Esophagus (tissue), 2 donors: ENCODE results near the gene SCAMP4. TPM values are rescaled to one million over a fixed set of nuclear protein-coding genes. Genes with fewer than 3 reads are reported as not detected.
"Not testable (repeated sequence)": the region's sequence is repeated elsewhere in the genome, so short reads cannot be mapped to it uniquely, and the experiment has no call there.

Experiments used
- H3K27ac ChIP-seq, 2 donors: one replicate each; pipeline ENCODE4 v1.5.1; 2013; ENCODE audit warnings: low read depth in 2 of 2, mild to moderate bottlenecking in 2 of 2, inconsistent platforms in 1 of 2, low read length in 1 of 2, moderate library complexity in 1 of 2
- H3K27me3 ChIP-seq, 2 donors: one replicate each; pipeline ENCODE4 v1.6.1; 2013; ENCODE audit warnings: low read length in 2 of 2, control low read depth in 1 of 2, mild to moderate bottlenecking in 1 of 2; ENCODE audit not compliant: insufficient read depth in 2 of 2, control insufficient read depth in 1 of 2
- H3K36me3 ChIP-seq, 2 donors: one replicate each; pipeline ENCODE4 v1.6.1; 2013; ENCODE audit warnings: low read length in 1 of 2; ENCODE audit not compliant: control insufficient read depth in 2 of 2, insufficient read depth in 2 of 2
- H3K4me1 ChIP-seq, 2 donors: one replicate each; pipeline ENCODE4 v1.6.1; 2013; ENCODE audit warnings: low read length in 1 of 2; ENCODE audit not compliant: control insufficient read depth in 2 of 2, insufficient read depth in 2 of 2
- H3K4me3 ChIP-seq, 2 donors: one replicate each; pipeline ENCODE4 v1.5.1; 2013; ENCODE audit warnings: low read length in 2 of 2, mild to moderate bottlenecking in 2 of 2, low read depth in 1 of 2, moderate library complexity in 1 of 2
- H3K9me3 ChIP-seq, 2 donors: one replicate each; pipeline ENCODE4 v1.6.1; 2013; ENCODE audit warnings: mild to moderate bottlenecking in 2 of 2, low read depth in 1 of 2, low read length in 1 of 2, moderate library complexity in 1 of 2; ENCODE audit not compliant: control insufficient read depth in 2 of 2, insufficient read depth in 1 of 2
- WGBS, 2 donors: extraction: QIAGEN DNeasy Blood & Tissue Kit; methylation state at CpG; one replicate each; pipeline ENCODE4 v1.1.7; 2013; 5-methylcytosine and 5-hydroxymethylcytosine counted together
- polyA plus RNA-seq, 2 donors: library from polyadenylated mRNA; stranded (reverse); fragments of 200-250 nt; gene quantifications; one replicate each; pipeline ENCODE4 v1.2.3, GENCODE V29; 2013
- donor health status: healthy with polysubstance abuse.
- donor health status: Bipolar disorder and iron deficiency.

The SCAMP4 gene
- polyA plus RNA-seq, 2 donors: 29.0 to 38.6 TPM

- Histone ChIP-seq H3K4me3 (peak overlapping the region; percentile 87 to 98), H3K27me3 (no peaks in the 10 kb centered on the region), H3K27ac (peak overlapping the region; percentile 98 to 99), H3K36me3 (peaks cover 0 to 4% of the 10 kb centered on the region in 2 donors), H3K9me3 (no peaks in the 10 kb centered on the region), H3K4me1 (peaks cover 18 to 31% of the 10 kb centered on the region in 2 donors)
- WGBS, 2 donors: 0% methylated on average over 79 to 87 of the region's 87 CpGs
Measured at GRCh38 chr19:1875646-1876495, 29.3 kb upstream of the SCAMP4 start.

DNA sequence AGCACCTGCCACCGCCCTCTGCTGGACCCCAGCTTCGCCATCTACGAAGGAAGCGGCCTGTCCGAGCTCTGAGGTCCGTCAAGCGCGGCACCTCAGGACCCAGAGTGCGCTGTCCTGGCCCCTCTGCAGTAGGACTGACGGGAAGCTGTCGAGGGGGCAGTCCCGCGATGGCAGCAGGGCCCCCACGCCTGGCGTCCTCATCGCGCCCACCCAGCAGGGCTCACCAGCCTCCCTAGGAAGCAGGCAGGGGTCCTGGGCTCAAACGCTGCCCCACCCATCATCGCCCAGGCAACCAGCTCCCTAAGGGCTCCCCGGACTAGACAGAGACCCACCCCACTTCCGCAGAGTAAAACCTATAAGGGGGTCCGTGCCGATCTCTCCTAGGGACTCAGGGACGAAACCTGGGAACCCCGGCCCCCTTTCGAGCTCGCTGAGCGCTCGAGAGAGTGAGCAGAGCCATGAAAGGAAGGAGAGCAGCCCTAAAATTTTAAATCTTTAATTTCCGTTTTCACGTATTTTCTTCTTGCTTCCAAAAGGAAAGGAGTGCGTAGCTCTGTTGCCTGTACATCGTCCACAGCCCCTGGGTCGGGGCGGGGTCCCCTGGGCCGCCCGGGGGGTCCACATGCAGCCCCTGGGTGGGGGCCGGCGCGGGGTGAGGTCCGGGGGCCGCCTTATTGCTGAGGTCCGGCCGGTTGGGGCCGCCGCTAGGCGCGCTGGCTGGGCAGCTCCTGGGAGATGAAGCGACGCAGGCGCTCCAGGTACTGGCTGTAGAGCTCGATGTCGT lies 28.5 kb upstream of the SCAMP4 start:
- 24% methylated on average over 35 to 48 of the region's 53 CpGs for WGBS, 2 donors
- Histone ChIP-seq H3K27ac (peak overlapping the region; percentile 98 to 99), H3K4me1 (peaks cover 19 to 33% of the 10 kb centered on the region in 2 donors), H3K4me3 (peak overlapping the region; percentile 87 to 98)
- not testable (repeated sequence) for H3K36me3 ChIP-seq, H3K9me3 ChIP-seq, H3K27me3 ChIP-seq

GRCh38 chr19:1877280-1877660 lies 27.9 kb upstream of the SCAMP4 start:
- Histone ChIP-seq H3K27ac (peak overlapping the region in 1 of 2 donors; percentile 27), H3K4me1 (peaks cover 18 to 31% of the 10 kb centered on the region in 2 donors)
- WGBS, 2 donors: 41 to 66% methylated on average over 24 to 41 of the region's 47 CpGs
- H3K27me3 ChIP-seq, H3K4me3 ChIP-seq, H3K36me3 ChIP-seq, H3K9me3 ChIP-seq: not testable (repeated sequence)

DNA sequence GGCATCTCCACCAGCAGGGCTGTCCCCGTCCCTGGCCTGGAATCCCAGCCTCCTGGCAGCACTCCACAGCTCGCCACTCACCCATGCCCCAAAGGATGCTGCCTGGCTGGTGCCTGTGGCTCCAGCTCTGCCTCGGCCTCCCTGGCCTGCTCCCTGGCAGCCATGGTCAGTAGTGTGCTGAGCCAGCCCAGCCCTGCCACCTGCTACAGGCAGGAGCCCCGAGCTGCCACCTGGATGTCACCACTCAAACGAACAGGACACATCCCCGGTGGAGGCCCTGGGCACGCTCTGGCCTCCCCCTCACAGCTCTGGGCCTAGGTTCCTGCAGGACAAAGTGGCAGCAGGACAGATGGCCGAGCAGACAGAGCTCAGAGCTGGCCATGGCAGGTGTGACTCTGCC lies 26.6 kb upstream of the SCAMP4 start:
- H3K27ac ChIP-seq, H3K27me3 ChIP-seq, H3K4me3 ChIP-seq, H3K9me3 ChIP-seq, H3K36me3 ChIP-seq: not testable (repeated sequence)
- peaks cover 15 to 30% of the 10 kb centered on the region in 2 donors for H3K4me1 ChIP-seq
- 75 to 79% methylated on average over 8 of the region's 8 CpGs for WGBS, 2 donors

- not testable (repeated sequence) for H3K27ac ChIP-seq, H3K27me3 ChIP-seq, H3K9me3 ChIP-seq, H3K36me3 ChIP-seq, H3K4me3 ChIP-seq
- WGBS, 2 donors: 86 to 87% methylated on average over 13 to 17 of the region's 17 CpGs
- peaks cover 21 to 36% of the 10 kb centered on the region in 2 donors for H3K4me1 ChIP-seq
Measured at GRCh38 chr19:1879982-1880381, 25.2 kb upstream of the SCAMP4 start.

DNA sequence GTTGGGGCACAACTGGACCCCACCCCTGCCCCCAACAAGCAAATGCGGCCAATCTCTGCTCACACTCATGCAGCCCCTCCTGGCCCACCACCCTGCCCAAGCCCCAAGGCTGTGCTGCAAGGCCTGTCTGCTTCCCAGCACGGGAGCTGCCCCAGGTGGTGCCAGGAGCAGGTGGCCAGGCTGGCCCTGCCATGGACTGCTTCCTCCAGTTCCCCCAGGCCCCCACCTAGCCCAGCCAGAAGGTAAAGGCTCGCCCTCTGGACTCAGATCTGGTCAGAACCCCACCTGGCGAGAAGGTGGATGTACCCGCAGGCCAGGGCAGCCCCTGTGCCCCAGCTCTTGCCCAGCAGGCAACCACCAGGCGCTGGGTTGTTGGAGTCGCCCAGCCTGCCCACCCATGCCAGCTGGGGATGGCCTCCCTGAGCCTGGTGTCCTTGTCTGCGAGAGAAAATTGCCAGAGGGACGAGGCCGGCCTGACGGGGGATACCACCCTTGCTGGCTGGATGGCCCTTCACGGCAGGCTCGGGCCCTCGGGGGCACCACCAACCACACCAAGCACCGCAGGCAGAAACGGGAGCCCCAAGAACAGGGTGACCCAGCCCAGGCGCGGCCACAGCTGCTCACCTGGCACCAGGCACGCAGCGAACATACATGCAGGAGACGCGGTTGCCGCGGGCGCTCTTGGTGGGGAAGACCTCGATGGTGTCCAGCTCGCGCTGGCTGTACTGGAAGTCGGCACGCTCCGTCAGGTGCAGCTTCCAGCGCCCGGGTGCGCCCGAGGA lies 24.4 kb upstream of the SCAMP4 start:
- Histone ChIP-seq H3K9me3 (no peaks in the 10 kb centered on the region), H3K27ac (peak overlapping the region in 1 of 2 donors; percentile 17), H3K4me1 (peaks cover 21 to 34% of the 10 kb centered on the region in 2 donors), H3K36me3 (peaks cover 0 to 3% of the 10 kb centered on the region in 2 donors), H3K27me3 (no peaks in the 10 kb centered on the region), H3K4me3 (peak overlapping the region in 1 of 2 donors; percentile 21)
- WGBS, 2 donors: 67 to 73% methylated on average over 25 to 35 of the region's 35 CpGs

DNA sequence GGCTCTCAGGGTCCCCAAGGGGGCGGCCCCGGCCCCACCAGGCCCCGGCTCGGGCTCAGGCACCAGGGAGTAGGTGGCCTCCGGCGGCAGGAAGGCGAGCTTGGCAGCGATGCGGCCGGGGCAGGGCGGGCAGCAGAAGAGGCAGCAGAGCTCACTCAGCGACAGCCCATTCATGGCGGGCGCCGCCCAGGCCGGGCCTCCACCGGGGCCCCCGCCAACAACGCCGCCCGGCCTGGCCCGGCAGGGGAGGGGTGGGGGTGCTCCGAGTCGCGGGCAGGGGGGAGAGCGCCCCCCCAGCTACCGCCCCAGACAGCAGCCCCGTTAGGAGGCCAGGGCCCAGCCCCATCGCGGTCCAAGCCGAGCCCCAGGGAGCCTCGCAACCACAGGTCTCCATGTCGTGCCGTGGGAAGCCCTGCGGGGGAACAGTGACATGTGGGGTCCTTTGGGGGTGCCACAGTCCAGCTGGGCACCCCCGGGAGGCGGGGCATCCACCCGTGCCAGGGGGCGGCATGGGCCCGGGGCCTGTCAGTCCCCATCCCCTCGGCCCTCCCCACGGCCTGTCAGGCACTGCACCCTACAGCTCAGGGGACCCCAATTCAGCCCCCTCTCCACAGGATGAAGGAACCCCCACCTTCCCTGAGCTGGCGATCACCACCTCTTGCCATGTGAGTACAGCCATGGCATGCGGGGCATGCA lies 23.7 kb upstream of the SCAMP4 start:
- H3K36me3 ChIP-seq, H3K9me3 ChIP-seq, H3K27me3 ChIP-seq, H3K4me3 ChIP-seq: not testable (repeated sequence)
- peaks cover 20 to 29% of the 10 kb centered on the region in 2 donors for H3K4me1 ChIP-seq
- peak overlapping the region; percentile 20 to 58 for H3K27ac ChIP-seq
- 41 to 69% methylated on average over 18 to 44 of the region's 44 CpGs for WGBS, 2 donors

GRCh38 chr19:1882089-1882785 lies 23.0 kb upstream of the SCAMP4 start:
- H3K4me1 ChIP-seq: peaks cover 18 to 28% of the 10 kb centered on the region in 2 donors
- H3K9me3 ChIP-seq: no peaks in the 10 kb centered on the region
- H3K36me3 ChIP-seq: peaks cover 0 to 3% of the 10 kb centered on the region in 2 donors
- peak overlapping the region; percentile 58 to 92 for H3K27ac ChIP-seq
- no peaks in the 10 kb centered on the region for H3K27me3 ChIP-seq
- 62 to 67% methylated on average over 31 of the region's 31 CpGs for WGBS, 2 donors
- H3K4me3 ChIP-seq: no peak overlapping the region
